ENCODE data around the gene CDK14. TPM values are rescaled to one million over a fixed set of nuclear protein-coding genes. Genes with fewer than 3 reads are reported as not detected.

The CDK14 gene
- total and polyA plus RNA-seq, 10 of the 15 experiments (the other 5 are each of a cell fraction or from before 2014, with no cell fraction given) = 6.5 to 61.3 (median 24.2) TPM

GRCh38 chr7:90756366-90756765 lies 160.2 kb downstream of the CDK14 start (continued):
- no peak for TF ChIP-seq ATF7 (IDR thresholded peaks at IDR 0.05; ENCODE audit: low read depth)
- TF ChIP-seq BCL11A (IDR thresholded peaks at IDR 0.05; ENCODE audit: low read depth, low read length) = no peak
- no peak for TF ChIP-seq ZBTB11 (CRISPR knock-in tag; IDR thresholded peaks at IDR 0.05)
- no peak for TF ChIP-seq RBBP5 (conservative IDR thresholded peaks at IDR 0.05)
- no peak for TF ChIP-seq ZBTB40 (IDR thresholded peaks at IDR 0.05; ENCODE audit: borderline replicate concordance)

Measured in GM12878 (cell line).